Measurements from ENCODE around the gene STK32A.

The STK32A gene

GRCh38 chr5:147432323-147432722 lies 197.5 kb downstream of the STK32A start:
- H3K9ac ChIP-seq (ENCODE audit: low read depth, low read length) = no peak overlapping the region
- DNase-seq = no peak
- H3K79me2 ChIP-seq (ENCODE audit: insufficient read depth, low read length) = no peaks in the 10 kb centered on the region
- H3K9me3 ChIP-seq (ENCODE audit: insufficient read depth, low read length, severe bottlenecking) = no peaks in the 10 kb centered on the region
- H3K4me1 ChIP-seq (ENCODE audit: insufficient read depth, low read length) = no peaks in the 10 kb centered on the region
- H4K20me1 ChIP-seq (ENCODE audit: insufficient read depth, low read length) = no peaks in the 10 kb centered on the region
- TF ChIP-seq CTCF (IDR thresholded peaks at IDR 0.05; ENCODE audit: borderline replicate concordance, extremely low read depth, low read length, poor library complexity, severe bottlenecking) = no peak
- H3K4me3 ChIP-seq (ENCODE audit: low read depth in 1 of 2, low read length in 2 of 2) = no peak overlapping the region
- H3K27me3 ChIP-seq (ENCODE audit: insufficient read depth, low read length, poor library complexity) = no peaks in the 10 kb centered on the region
- no peak overlapping the region for H2AFZ ChIP-seq (ENCODE audit: low read depth, low read length)
- H3K4me2 ChIP-seq (ENCODE audit: insufficient read depth, low read length) = no peak overlapping the region
- no peak overlapping the region for H3K27ac ChIP-seq (ENCODE audit: low read length)
- no peak for ATAC-seq (ENCODE audit: insufficient read depth, low read depth)
- H3K36me3 ChIP-seq (ENCODE audit: insufficient read depth, low read length) = no peaks in the 10 kb centered on the region

GRCh38 chr5:147434049-147434448 lies 199.2 kb downstream of the STK32A start:
- Histone ChIP-seq H2AFZ (ENCODE audit: low read depth, low read length) (no peak overlapping the region), H3K4me2 (ENCODE audit: insufficient read depth, low read length) (no peak overlapping the region), H3K4me3 (ENCODE audit: low read depth in 1 of 2, low read length in 2 of 2) (no peak overlapping the region), H3K36me3 (ENCODE audit: insufficient read depth, low read length) (no peaks in the 10 kb centered on the region), H3K27ac (ENCODE audit: low read length) (no peak overlapping the region), H4K20me1 (ENCODE audit: insufficient read depth, low read length) (no peaks in the 10 kb centered on the region), H3K4me1 (ENCODE audit: insufficient read depth, low read length) (no peaks in the 10 kb centered on the region), H3K79me2 (ENCODE audit: insufficient read depth, low read length) (no peaks in the 10 kb centered on the region), H3K9me3 (ENCODE audit: insufficient read depth, low read length, severe bottlenecking) (no peaks in the 10 kb centered on the region), H3K27me3 (ENCODE audit: insufficient read depth, low read length, poor library complexity) (no peaks in the 10 kb centered on the region), H3K9ac (ENCODE audit: low read depth, low read length) (no peak overlapping the region)
- ATAC-seq (ENCODE audit: insufficient read depth, low read depth) (no peak), DNase-seq (no peak)
- TF ChIP-seq EZH2 (IDR thresholded peaks at IDR 0.05; ENCODE audit: borderline replicate concordance, low read depth, low read length, severe bottlenecking) (no peak), CTCF (IDR thresholded peaks at IDR 0.05; ENCODE audit: borderline replicate concordance, extremely low read depth, low read length, poor library complexity, severe bottlenecking) (no peak)

GRCh38 chr5:147436596-147436995 lies 201.8 kb downstream of the STK32A start:
- no peak for ATAC-seq (ENCODE audit: insufficient read depth, low read depth)
- Histone ChIP-seq H4K20me1 (ENCODE audit: insufficient read depth, low read length) (no peaks in the 10 kb centered on the region), H3K4me1 (ENCODE audit: insufficient read depth, low read length) (no peaks in the 10 kb centered on the region)

More at GRCh38 chr5:147436596-147436995, 201.8 kb downstream of the STK32A start:
- no peak overlapping the region for H3K4me2 ChIP-seq (ENCODE audit: insufficient read depth, low read length)
- no peaks in the 10 kb centered on the region for H3K9me3 ChIP-seq (ENCODE audit: insufficient read depth, low read length, severe bottlenecking)
- no peaks in the 10 kb centered on the region for H3K79me2 ChIP-seq (ENCODE audit: insufficient read depth, low read length)
- no peak overlapping the region for H2AFZ ChIP-seq (ENCODE audit: low read depth, low read length)
- no peak overlapping the region for H3K9ac ChIP-seq (ENCODE audit: low read depth, low read length)
- H3K27ac ChIP-seq (ENCODE audit: low read length) = no peak overlapping the region
- no peak overlapping the region for H3K4me3 ChIP-seq (ENCODE audit: low read depth in 1 of 2, low read length in 2 of 2)
- H3K36me3 ChIP-seq (ENCODE audit: insufficient read depth, low read length) = no peaks in the 10 kb centered on the region
- no peak for DNase-seq
- TF ChIP-seq CTCF (IDR thresholded peaks at IDR 0.05; ENCODE audit: borderline replicate concordance, extremely low read depth, low read length, poor library complexity, severe bottlenecking) = no peak
- no peak for TF ChIP-seq EZH2 (IDR thresholded peaks at IDR 0.05; ENCODE audit: borderline replicate concordance, low read depth, low read length, severe bottlenecking)
- no peaks in the 10 kb centered on the region for H3K27me3 ChIP-seq (ENCODE audit: insufficient read depth, low read length, poor library complexity)

Measured in DND-41 (cell line).